ENCODE data around the gene CRYBA1. TPM values are rescaled to one million over a fixed set of nuclear protein-coding genes. Genes with fewer than 3 reads are reported as not detected.

Gene CRYBA1
- total and polyA plus RNA-seq, 2 donors from 2014 or later: not detected

DNA sequence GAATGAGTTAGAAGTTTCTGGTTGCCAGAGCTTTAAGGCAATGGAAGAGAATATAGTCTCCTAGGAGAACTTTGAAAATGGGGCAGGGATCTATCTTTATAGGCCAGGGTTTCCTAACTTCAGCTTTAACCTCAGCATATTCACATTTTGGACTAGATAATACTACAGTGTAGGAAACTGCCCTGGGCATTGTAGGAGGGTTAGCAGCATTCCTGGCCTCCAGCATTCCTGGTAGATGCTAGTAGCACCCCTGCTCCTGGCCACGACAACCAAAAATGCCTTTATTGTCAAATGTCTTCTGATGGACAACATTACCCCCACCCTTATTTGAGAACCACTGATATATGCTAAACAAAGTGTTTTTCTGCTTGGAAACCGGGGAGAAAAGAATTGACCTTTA, 38.7 kb upstream of the CRYBA1 start:
- no peak for FAIRE-seq
- intact Hi-C loops (cut with DNase I): no loop called here
- H3K4me1 ChIP-seq (ENCODE audit: control insufficient read depth in 2 of 3, insufficient read depth in 2 of 3, low read depth in 1 of 3, low read length in 3 of 3): no peaks in the 10 kb centered on the region
- H3K27me3 ChIP-seq (ENCODE audit: control insufficient read depth, insufficient read depth, low read length): no peaks in the 10 kb centered on the region
- H3K27ac ChIP-seq (ENCODE audit: low read depth in 2 of 2, low read length in 2 of 2): no peak overlapping the region
- H3K9me3 ChIP-seq (ENCODE audit: control insufficient read depth in 2 of 3, insufficient read depth in 1 of 3, low read length in 3 of 3): no peaks in the 10 kb centered on the region
- TF ChIP-seq, protein P1, sequence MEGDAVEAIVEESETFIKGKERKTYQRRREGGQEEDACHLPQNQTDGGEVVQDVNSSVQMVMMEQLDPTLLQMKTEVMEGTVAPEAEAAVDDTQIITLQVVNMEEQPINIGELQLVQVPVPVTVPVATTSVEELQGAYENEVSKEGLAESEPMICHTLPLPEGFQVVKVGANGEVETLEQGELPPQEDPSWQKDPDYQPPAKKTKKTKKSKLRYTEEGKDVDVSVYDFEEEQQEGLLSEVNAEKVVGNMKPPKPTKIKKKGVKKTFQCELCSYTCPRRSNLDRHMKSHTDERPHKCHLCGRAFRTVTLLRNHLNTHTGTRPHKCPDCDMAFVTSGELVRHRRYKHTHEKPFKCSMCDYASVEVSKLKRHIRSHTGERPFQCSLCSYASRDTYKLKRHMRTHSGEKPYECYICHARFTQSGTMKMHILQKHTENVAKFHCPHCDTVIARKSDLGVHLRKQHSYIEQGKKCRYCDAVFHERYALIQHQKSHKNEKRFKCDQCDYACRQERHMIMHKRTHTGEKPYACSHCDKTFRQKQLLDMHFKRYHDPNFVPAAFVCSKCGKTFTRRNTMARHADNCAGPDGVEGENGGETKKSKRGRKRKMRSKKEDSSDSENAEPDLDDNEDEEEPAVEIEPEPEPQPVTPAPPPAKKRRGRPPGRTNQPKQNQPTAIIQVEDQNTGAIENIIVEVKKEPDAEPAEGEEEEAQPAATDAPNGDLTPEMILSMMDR (IDR thresholded peaks at IDR 0.05; ENCODE audit: borderline replicate concordance, extremely low read depth, insufficient read depth): no peak
- DNase-seq: no peak
- H3K9ac ChIP-seq (ENCODE audit: low read length in 3 of 3): no peak overlapping the region
- H3K36me3 ChIP-seq (ENCODE audit: control insufficient read depth in 2 of 3, insufficient read depth in 3 of 3, low read length in 3 of 3): no peaks in the 10 kb centered on the region
- no peak overlapping the region for H3K4me3 ChIP-seq (ENCODE audit: low read length in 3 of 3)

DNA sequence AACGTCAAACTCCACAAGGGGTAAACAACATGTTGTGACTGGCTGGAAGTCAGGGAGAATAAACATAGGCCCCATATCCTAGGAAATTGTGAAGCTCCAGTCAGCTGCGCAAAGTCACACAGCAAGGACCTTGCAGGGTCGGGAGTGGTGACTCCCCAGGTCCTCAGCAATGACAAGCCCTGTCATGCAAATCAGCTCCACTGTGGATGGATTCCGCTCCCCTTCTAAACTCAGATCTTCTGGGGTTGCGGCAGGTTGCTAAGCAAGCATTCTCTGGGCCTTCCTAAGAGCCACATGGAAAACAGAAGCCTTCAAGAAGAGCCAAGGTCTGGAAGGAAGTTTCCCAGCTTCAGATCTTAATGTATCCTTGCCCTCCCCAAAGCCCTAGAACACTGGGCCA, 37.6 kb upstream of the CRYBA1 start:
- Histone ChIP-seq H3K27ac (ENCODE audit: low read depth in 2 of 2, low read length in 2 of 2) (no peak overlapping the region), H3K4me3 (ENCODE audit: low read length in 3 of 3) (no peak overlapping the region), H3K4me1 (ENCODE audit: control insufficient read depth in 2 of 3, insufficient read depth in 2 of 3, low read depth in 1 of 3, low read length in 3 of 3) (no peaks in the 10 kb centered on the region), H3K9me3 (ENCODE audit: control insufficient read depth in 2 of 3, insufficient read depth in 1 of 3, low read length in 3 of 3) (no peaks in the 10 kb centered on the region), H3K27me3 (ENCODE audit: control insufficient read depth, insufficient read depth, low read length) (no peaks in the 10 kb centered on the region), H3K36me3 (ENCODE audit: control insufficient read depth in 2 of 3, insufficient read depth in 3 of 3, low read length in 3 of 3) (no peaks in the 10 kb centered on the region), H3K9ac (ENCODE audit: low read length in 3 of 3) (no peak overlapping the region)
- FAIRE-seq (no peak), DNase-seq (no peak)
- intact Hi-C loops (cut with DNase I): no loop called here
- TF ChIP-seq, protein P1 (IDR thresholded peaks at IDR 0.05; ENCODE audit: borderline replicate concordance, extremely low read depth, insufficient read depth): no peak

DNA sequence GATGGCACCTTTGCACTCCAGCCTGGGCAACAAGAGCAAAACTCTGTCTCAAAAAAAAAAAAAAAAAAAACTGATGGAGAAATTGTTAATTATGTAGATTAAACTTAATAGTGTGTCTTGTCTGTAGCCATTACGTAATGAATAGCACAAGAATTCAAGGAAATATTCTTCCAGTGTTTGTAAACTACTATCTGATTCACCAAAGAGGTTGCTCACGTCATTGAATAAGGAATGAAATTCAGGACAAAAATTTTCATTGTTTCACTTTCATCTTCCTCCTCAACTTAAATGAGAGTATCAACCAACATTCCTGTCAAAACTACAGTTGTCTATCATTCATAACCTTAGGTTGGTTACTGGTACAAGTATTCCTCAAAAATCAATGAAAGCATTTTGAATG, 35.8 kb upstream of the CRYBA1 start:
- Histone ChIP-seq H3K27me3 (ENCODE audit: control insufficient read depth, insufficient read depth, low read length) (no peaks in the 10 kb centered on the region), H3K36me3 (ENCODE audit: control insufficient read depth in 2 of 3, insufficient read depth in 3 of 3, low read length in 3 of 3) (no peaks in the 10 kb centered on the region), H3K4me3 (ENCODE audit: low read length in 3 of 3) (no peak overlapping the region), H3K4me1 (ENCODE audit: control insufficient read depth in 2 of 3, insufficient read depth in 2 of 3, low read depth in 1 of 3, low read length in 3 of 3) (no peaks in the 10 kb centered on the region), H3K9me3 (ENCODE audit: control insufficient read depth in 2 of 3, insufficient read depth in 1 of 3, low read length in 3 of 3) (no peaks in the 10 kb centered on the region), H3K9ac (ENCODE audit: low read length in 3 of 3) (no peak overlapping the region), H3K27ac (ENCODE audit: low read depth in 2 of 2, low read length in 2 of 2) (no peak overlapping the region)
- no peak for DNase-seq
- FAIRE-seq: no peak
- intact Hi-C loops (cut with DNase I): no loop called here
- TF ChIP-seq, protein P1 (IDR thresholded peaks at IDR 0.05; ENCODE audit: borderline replicate concordance, extremely low read depth, insufficient read depth): no peak

DNA sequence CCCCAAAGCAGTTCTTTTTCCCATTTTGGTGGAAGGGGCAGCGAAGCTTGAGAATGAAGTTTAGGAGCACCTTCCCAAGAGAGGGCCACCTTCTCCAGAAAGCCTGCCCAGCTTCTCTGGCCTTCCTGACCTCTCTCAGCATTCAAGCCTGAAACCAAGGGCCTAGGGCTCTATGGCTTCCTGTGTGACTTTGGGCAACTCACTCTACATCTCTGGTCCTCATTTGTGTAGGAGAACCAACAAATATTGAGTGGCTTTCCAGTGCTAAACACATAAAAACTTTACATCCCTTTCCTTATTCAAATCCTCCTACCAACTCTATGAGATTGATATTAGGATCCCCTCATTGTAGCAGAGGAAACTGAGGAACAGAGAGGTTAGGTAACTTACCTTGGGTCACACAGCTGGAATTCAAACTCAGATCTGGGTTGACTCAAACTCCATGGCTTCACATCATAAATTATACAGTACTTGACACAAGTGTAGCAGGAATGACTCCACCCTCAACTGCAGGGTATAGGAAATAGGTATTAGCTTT, 34.5 kb upstream of the CRYBA1 start:
- Histone ChIP-seq H3K9me3 (ENCODE audit: control insufficient read depth in 2 of 3, insufficient read depth in 1 of 3, low read length in 3 of 3) (no peaks in the 10 kb centered on the region), H3K27me3 (ENCODE audit: control insufficient read depth, insufficient read depth, low read length) (no peaks in the 10 kb centered on the region), H3K27ac (ENCODE audit: low read depth in 2 of 2, low read length in 2 of 2) (no peak overlapping the region), H3K4me1 (ENCODE audit: control insufficient read depth in 2 of 3, insufficient read depth in 2 of 3, low read depth in 1 of 3, low read length in 3 of 3) (no peaks in the 10 kb centered on the region), H3K9ac (ENCODE audit: low read length in 3 of 3) (no peak overlapping the region), H3K36me3 (ENCODE audit: control insufficient read depth in 2 of 3, insufficient read depth in 3 of 3, low read length in 3 of 3) (no peaks in the 10 kb centered on the region), H3K4me3 (ENCODE audit: low read length in 3 of 3) (no peak overlapping the region)
- TF ChIP-seq, protein P1 (IDR thresholded peaks at IDR 0.05; ENCODE audit: borderline replicate concordance, extremely low read depth, insufficient read depth): no peak
- DNase-seq: no peak
- intact Hi-C loops (cut with DNase I): no loop called here
- FAIRE-seq: no peak

All from kidney (tissue), 14 donors.